ENCODE measurements around the gene CABP2.
"Not testable (repeated sequence)": the region's sequence is repeated elsewhere in the genome, so short reads cannot be mapped to it uniquely, and the experiment has no call there.

CABP2 gene

GRCh38 chr11:67482275-67482826 lies 40.9 kb downstream of the CABP2 start:
- Histone ChIP-seq H3K36me3 (ENCODE audit: insufficient read depth, low read length) (no peaks in the 10 kb centered on the region; the same call in 1 of the 2 replicates), H3K4me1 (ENCODE audit: insufficient read depth, low read length, severe bottlenecking) (peaks cover 47% of the 10 kb centered on the region), H3K9me3 (ENCODE audit: low read length) (no peaks in the 10 kb centered on the region), H3K27me3 (ENCODE audit: insufficient read depth, low read length) (no peaks in the 10 kb centered on the region), H3K4me3 (ENCODE audit: low read depth, low read length, poor library complexity, severe bottlenecking) (peak overlapping the region; percentile 56), H3K4me2 (ENCODE audit: low read length) (peak overlapping the region; percentile 99), H3F3A (ENCODE audit: insufficient read depth, low read length) (0 out of 2 replicates have a peak, but pooled peaks cover 2% of the 10 kb centered on the region), H2AFZ (ENCODE audit: low read length) (0 out of 2 replicates have a peak overlapping the region, but pooled peaks have one; percentile 8), H4K20me1 (ENCODE audit: insufficient read depth, low read length) (no peaks in the 10 kb centered on the region), H3K79me2 (ENCODE audit: insufficient read depth, low read length) (no peaks in the 10 kb centered on the region), H3K27ac (ENCODE audit: low read depth, low read length, poor library complexity, severe bottlenecking) (peak overlapping the region; percentile 91), H3K9me2 (ENCODE audit: low read depth, low read length) (no peaks in the 10 kb centered on the region), H3K9ac (ENCODE audit: low read length) (peak overlapping the region; percentile 88)
- TF ChIP-seq CTCF (IDR thresholded peaks at IDR 0.05; ENCODE audit: low read length) (no peak), EZH2 (IDR thresholded peaks at IDR 0.05; ENCODE audit: borderline replicate concordance, low read length) (no peak)

GRCh38 chr11:67477344-67478050 lies 45.7 kb downstream of the CABP2 start:
- not testable (repeated sequence) for H3K27me3 ChIP-seq (ENCODE audit: insufficient read depth, low read length); H3K4me3 ChIP-seq (ENCODE audit: low read depth, low read length, poor library complexity, severe bottlenecking); H3K4me2 ChIP-seq (ENCODE audit: low read length); H3K27ac ChIP-seq (ENCODE audit: low read depth, low read length, poor library complexity, severe bottlenecking); H3K9me2 ChIP-seq (ENCODE audit: low read depth, low read length); H3K79me2 ChIP-seq (ENCODE audit: insufficient read depth, low read length); H2AFZ ChIP-seq (ENCODE audit: low read length); H3F3A ChIP-seq (ENCODE audit: insufficient read depth, low read length); H3K9ac ChIP-seq (ENCODE audit: low read length); H4K20me1 ChIP-seq (ENCODE audit: insufficient read depth, low read length); H3K4me1 ChIP-seq (ENCODE audit: insufficient read depth, low read length, severe bottlenecking); H3K9me3 ChIP-seq (ENCODE audit: low read length); H3K36me3 ChIP-seq (ENCODE audit: insufficient read depth, low read length)

- not testable (repeated sequence) for H3K9me3 ChIP-seq (ENCODE audit: low read length); H3K9me2 ChIP-seq (ENCODE audit: low read depth, low read length); H3K4me1 ChIP-seq (ENCODE audit: insufficient read depth, low read length, severe bottlenecking); H3K27me3 ChIP-seq (ENCODE audit: insufficient read depth, low read length); H3K27ac ChIP-seq (ENCODE audit: low read depth, low read length, poor library complexity, severe bottlenecking); H3K4me2 ChIP-seq (ENCODE audit: low read length); H2AFZ ChIP-seq (ENCODE audit: low read length); H3K79me2 ChIP-seq (ENCODE audit: insufficient read depth, low read length); H3F3A ChIP-seq (ENCODE audit: insufficient read depth, low read length); H3K9ac ChIP-seq (ENCODE audit: low read length); H3K36me3 ChIP-seq (ENCODE audit: insufficient read depth, low read length); H3K4me3 ChIP-seq (ENCODE audit: low read depth, low read length, poor library complexity, severe bottlenecking); H4K20me1 ChIP-seq (ENCODE audit: insufficient read depth, low read length)
Observed at GRCh38 chr11:67476692-67477091, 46.6 kb downstream of the CABP2 start.

- H3K27me3 ChIP-seq (ENCODE audit: insufficient read depth, low read length): no peaks in the 10 kb centered on the region
- no peaks in the 10 kb centered on the region for H3F3A ChIP-seq (ENCODE audit: insufficient read depth, low read length)
- H2AFZ ChIP-seq (ENCODE audit: low read length): no peak overlapping the region
- no peaks in the 10 kb centered on the region for H3K79me2 ChIP-seq (ENCODE audit: insufficient read depth, low read length)
- peaks cover 10% of the 10 kb centered on the region for H3K4me1 ChIP-seq (ENCODE audit: insufficient read depth, low read length, severe bottlenecking)
- no peak overlapping the region for H3K4me2 ChIP-seq (ENCODE audit: low read length)
- no peak for TF ChIP-seq EZH2 (IDR thresholded peaks at IDR 0.05; ENCODE audit: borderline replicate concordance, low read length)
- no peak for TF ChIP-seq CTCF (IDR thresholded peaks at IDR 0.05; ENCODE audit: low read length)
- no peak overlapping the region for H3K4me3 ChIP-seq (ENCODE audit: low read depth, low read length, poor library complexity, severe bottlenecking)
- no peaks in the 10 kb centered on the region for H3K36me3 ChIP-seq (ENCODE audit: insufficient read depth, low read length)
- no peaks in the 10 kb centered on the region for H3K9me2 ChIP-seq (ENCODE audit: low read depth, low read length)
- H3K9ac ChIP-seq (ENCODE audit: low read length): no peak overlapping the region
- no peaks in the 10 kb centered on the region for H4K20me1 ChIP-seq (ENCODE audit: insufficient read depth, low read length)
- H3K9me3 ChIP-seq (ENCODE audit: low read length): peaks cover 4% of the 10 kb centered on the region; the same call in 1 of the 2 replicates
- no peak overlapping the region for H3K27ac ChIP-seq (ENCODE audit: low read depth, low read length, poor library complexity, severe bottlenecking)
Observed at GRCh38 chr11:67472882-67473281, 50.4 kb downstream of the CABP2 start.
